ENCODE measurements around the gene ERH.

DNA sequence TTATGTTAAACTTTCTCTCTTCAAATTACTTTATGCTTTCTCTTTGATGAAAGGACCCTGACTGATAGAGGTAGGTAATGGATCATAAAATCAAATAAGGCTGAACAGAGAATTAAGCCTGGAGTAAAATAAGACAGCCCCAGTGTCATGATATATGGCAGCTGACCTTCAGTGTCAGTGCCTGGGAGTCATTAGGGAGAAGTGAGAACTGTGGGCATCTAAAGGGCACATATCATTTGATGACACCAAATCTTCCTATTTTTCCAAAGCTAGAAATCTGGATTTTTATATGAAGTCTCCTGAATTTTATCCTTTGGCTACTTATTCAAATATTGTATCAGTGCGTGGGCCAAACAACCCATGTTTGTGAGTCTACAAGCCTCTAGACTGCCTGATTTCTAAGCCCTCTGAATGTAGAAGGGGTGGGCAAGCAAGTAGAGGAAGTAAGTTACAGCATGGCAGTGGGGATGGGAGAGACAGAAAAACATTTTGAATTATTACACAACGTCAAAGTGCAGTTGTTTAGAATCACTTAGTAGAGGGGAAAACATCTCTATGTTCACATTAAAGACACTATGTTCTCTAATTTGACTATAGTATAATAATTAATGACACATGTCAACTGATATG lies 10.3 kb upstream of the ERH start:
- TF ChIP-seq POLR2AphosphoS5 (IDR thresholded peaks at IDR 0.05) (no peak), EP300 (IDR thresholded peaks at IDR 0.05) (no peak)
- TF ChIP-seq, protein P1, sequence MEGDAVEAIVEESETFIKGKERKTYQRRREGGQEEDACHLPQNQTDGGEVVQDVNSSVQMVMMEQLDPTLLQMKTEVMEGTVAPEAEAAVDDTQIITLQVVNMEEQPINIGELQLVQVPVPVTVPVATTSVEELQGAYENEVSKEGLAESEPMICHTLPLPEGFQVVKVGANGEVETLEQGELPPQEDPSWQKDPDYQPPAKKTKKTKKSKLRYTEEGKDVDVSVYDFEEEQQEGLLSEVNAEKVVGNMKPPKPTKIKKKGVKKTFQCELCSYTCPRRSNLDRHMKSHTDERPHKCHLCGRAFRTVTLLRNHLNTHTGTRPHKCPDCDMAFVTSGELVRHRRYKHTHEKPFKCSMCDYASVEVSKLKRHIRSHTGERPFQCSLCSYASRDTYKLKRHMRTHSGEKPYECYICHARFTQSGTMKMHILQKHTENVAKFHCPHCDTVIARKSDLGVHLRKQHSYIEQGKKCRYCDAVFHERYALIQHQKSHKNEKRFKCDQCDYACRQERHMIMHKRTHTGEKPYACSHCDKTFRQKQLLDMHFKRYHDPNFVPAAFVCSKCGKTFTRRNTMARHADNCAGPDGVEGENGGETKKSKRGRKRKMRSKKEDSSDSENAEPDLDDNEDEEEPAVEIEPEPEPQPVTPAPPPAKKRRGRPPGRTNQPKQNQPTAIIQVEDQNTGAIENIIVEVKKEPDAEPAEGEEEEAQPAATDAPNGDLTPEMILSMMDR (IDR thresholded peaks at IDR 0.05), result no peak
